Panc1 (cell line): ENCODE results near the gene TNS2. TPM values are rescaled to one million over a fixed set of nuclear protein-coding genes. Genes with fewer than 3 reads are reported as not detected.
"Not testable (repeated sequence)": the region's sequence is repeated elsewhere in the genome, so short reads cannot be mapped to it uniquely, and the experiment has no call there.

Source experiments
- ATAC-seq: fragments of 200-7000 bp; cut with Tn5 transposase; 2 replicates; pipeline ENCODE4 v1.9.1; 2020; ENCODE audit warnings: mild to moderate bottlenecking, moderate library complexity
- BruUV-seq: library from RNA; stranded (reverse); fragments of 400-500 nt; replicated peaks from 2 replicates; lab custom pipeline; 2021; lab: Mats Ljungman, UMichigan
- CTCF ChIA-PET: fragments of 300-600 bp; sonication (Branson Sonifier 250); formaldehyde crosslinking; loops from one replicate; lab custom pipeline; 2022; ENCODE audit warnings: antibody characterized with exemption; lab: Charles Lee
- POLR2A ChIA-PET: fragments of 300-600 bp; sonication (Branson Sonifier 250); formaldehyde crosslinking; loops from one replicate; lab custom pipeline; 2022; ENCODE audit warnings: antibody characterized with exemption; lab: Charles Lee
- DNase-seq: peaks from one replicate; pipeline ENCODE4 v3.0.0-alpha.2; 2010; ENCODE audit warnings: low read depth, low spot score
- H3K27ac ChIP-seq: 2 replicates; pipeline ENCODE4 v1.5.1; 2011; ENCODE audit warnings: mild to moderate bottlenecking, low read length, inconsistent platforms
- H3K27me3 ChIP-seq: fragments of 200-500 bp; sonication (Bioruptor generic); 2 replicates; pipeline ENCODE4 v1.6.0; 2014; ENCODE audit warnings: low read length, inconsistent platforms; ENCODE audit not compliant: control insufficient read depth, insufficient read depth
- H3K36me3 ChIP-seq: fragments of 200-500 bp; sonication (Bioruptor generic); 2 replicates; pipeline ENCODE4 v1.5.1; 2014; ENCODE audit warnings: inconsistent platforms, mild to moderate bottlenecking, low read length, moderate library complexity; ENCODE audit not compliant: control insufficient read depth, insufficient read depth
- H3K4me1 ChIP-seq: 2 replicates; pipeline ENCODE4 v1.5.1; 2011; ENCODE audit warnings: inconsistent platforms, mild to moderate bottlenecking, low read length, moderate library complexity; ENCODE audit not compliant: control insufficient read depth, insufficient read depth
- H3K4me3 ChIP-seq, 2 experiments: 2 replicates each; pipeline ENCODE4 v1.5.1; 2011 to 2012; ENCODE audit warnings: low read depth in 2 of 2, low read length in 2 of 2, mild to moderate bottlenecking in 2 of 2, inconsistent platforms in 1 of 2, moderate library complexity in 1 of 2
- H3K9me3 ChIP-seq: fragments of 200-500 bp; sonication (Bioruptor generic); 2 replicates; pipeline ENCODE4 v1.5.1; 2014; ENCODE audit warnings: low read depth, mild to moderate bottlenecking, inconsistent platforms, low read length, moderate library complexity; ENCODE audit not compliant: control insufficient read depth, insufficient read depth
- CTCF ChIP-seq: fragments of 450-650 bp; IDR thresholded peaks from 2 replicates; pipeline ENCODE4 v1.5.1; 2017; ENCODE audit warnings: mild to moderate bottlenecking
- POLR2AphosphoS5 ChIP-seq: IDR thresholded peaks from 2 replicates; pipeline ENCODE4 v1.6.1; 2012; ENCODE audit warnings: mild to moderate bottlenecking, low read depth, low read length, moderate library complexity
- REST ChIP-seq, 2 experiments: IDR thresholded peaks; 2 replicates each; pipeline ENCODE4 v1.6.1; 2011 to 2012; ENCODE audit warnings: low read depth in 2 of 2, control low read depth in 1 of 2, low read length in 1 of 2, mild to moderate bottlenecking in 1 of 2, moderate library complexity in 1 of 2; ENCODE audit not compliant: insufficient read depth in 1 of 2
- SIN3A ChIP-seq: IDR thresholded peaks from 2 replicates; pipeline ENCODE4 v1.6.1; 2012; ENCODE audit warnings: low read depth, mild to moderate bottlenecking, low read length, moderate library complexity, borderline replicate concordance; ENCODE audit not compliant: insufficient read depth
- TCF7L2 ChIP-seq: IDR thresholded peaks from 2 replicates; pipeline ENCODE4 v1.6.1; 2011; ENCODE audit warnings: mild to moderate bottlenecking, low read depth, low read length, inconsistent platforms
- in situ Hi-C: cut with HindIII; loops from 2 replicates; pipeline ENCODE4 v1.10.0; 2016; ENCODE audit warnings: low sequenced_read_pairs, low pct_unique_long_range_greater_than_20kb
- intact Hi-C: fragments of 100-400 bp; cut with micrococcal nuclease; formaldehyde crosslinking; loops from one replicate; pipeline ENCODE4 v1.10.0; 2022; ENCODE audit not compliant: unreplicated experiment
- total RNA-seq: library from RNA; stranded (reverse); gene quantifications from one replicate; pipeline ENCODE4 v1.2.1, GENCODE V29; 2021; ENCODE audit not compliant: unreplicated experiment

Gene TNS2
- total RNA-seq, 1 experiment from 2014 or later, result 48.1 TPM

GRCh38 chr12:53014709-53015108 lies 35.2 kb upstream of the TNS2 start:
- intact Hi-C loops (no loop called here), in situ Hi-C loops (no loop called here)
- H3K36me3 ChIP-seq, result peaks cover 28% of the 10 kb centered on the region
- TSS peak; percentile 5 for BruUV-seq
- no peak overlapping the region for H3K4me3 ChIP-seq
- DNase-seq, result no peak
- no peak for ATAC-seq
- peaks cover 22% of the 10 kb centered on the region for H3K4me1 ChIP-seq
- ChIA-PET CTCF (no interaction called here), POLR2A (interaction anchor here (0.6 kb wide), 1 partner anchor 310 kb away, joined by 3 read pairs; no protein-coding TSS in a partner anchor)
- H3K27ac ChIP-seq, result peak overlapping the region; percentile 6; the same call in 1 of the 2 replicates
- 0 out of 2 replicates have a peak, but pooled peaks have one; percentile 38 for TF ChIP-seq POLR2AphosphoS5
- no peak for TF ChIP-seq REST (IDR thresholded peaks at IDR 0.05; ENCODE audit: insufficient read depth in 1 of 2, low read depth in 2 of 2, low read length in 1 of 2)
- no peaks in the 10 kb centered on the region for H3K9me3 ChIP-seq
- no peaks in the 10 kb centered on the region for H3K27me3 ChIP-seq

DNA sequence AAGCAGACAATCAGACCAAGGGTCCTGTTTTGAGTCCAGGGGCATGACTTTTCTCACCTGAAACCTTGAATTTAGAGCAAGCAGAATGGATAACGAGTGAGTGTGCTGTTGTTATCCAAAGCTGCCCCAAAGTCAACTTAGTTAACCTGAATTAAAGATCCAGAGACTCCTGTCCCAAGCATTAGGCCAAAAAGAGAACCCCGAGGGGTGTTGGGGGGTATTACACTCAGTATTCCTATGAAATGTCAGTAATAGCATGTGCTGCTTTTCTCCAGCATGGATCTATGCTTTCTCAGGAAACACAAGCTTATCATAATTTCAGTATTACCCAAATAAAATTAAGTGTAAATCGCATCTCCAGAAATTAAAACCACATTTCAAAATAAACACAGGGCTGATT lies 24.6 kb upstream of the TNS2 start:
- in situ Hi-C loops (no loop called here), intact Hi-C loops (no loop called here)
- Histone ChIP-seq H3K27me3 (no peaks in the 10 kb centered on the region), H3K9me3 (no peaks in the 10 kb centered on the region), H3K4me3 (no peak overlapping the region), H3K27ac (no peak overlapping the region), H3K4me1 (no peaks in the 10 kb centered on the region), H3K36me3 (peaks cover 62% of the 10 kb centered on the region)
- TSS peak; percentile 40 for BruUV-seq
- DNase-seq, result no peak
- POLR2A ChIA-PET, result no interaction called here
- ATAC-seq, result no peak
- CTCF ChIA-PET, result no interaction called here
- TF ChIP-seq POLR2AphosphoS5 (no peak), REST (IDR thresholded peaks at IDR 0.05; ENCODE audit: insufficient read depth in 1 of 2, low read depth in 2 of 2, low read length in 1 of 2) (no peak), CTCF (no peak), SIN3A (no peak), TCF7L2 (no peak)

GRCh38 chr12:53027014-53027413 lies 22.9 kb upstream of the TNS2 start:
- in situ Hi-C loops, H3K27me3 ChIP-seq, H3K9me3 ChIP-seq, POLR2A ChIA-PET, intact Hi-C loops, DNase-seq, ATAC-seq, H3K4me1 ChIP-seq, H3K4me3 ChIP-seq, CTCF ChIA-PET, H3K27ac ChIP-seq, BruUV-seq: not testable (repeated sequence)
- H3K36me3 ChIP-seq, result peaks cover 57% of the 10 kb centered on the region
